DMS153 treated with DMSO at 0.1 percent for 48 hours (cell line): Measurements from ENCODE around the gene GREB1.
"Not testable (repeated sequence)": the region's sequence is repeated elsewhere in the genome, so short reads cannot be mapped to it uniquely, and the experiment has no call there.

ENCODE experiments used
- DNase-seq: peaks from one replicate; lab custom pipeline; 2025; ENCODE audit not compliant: unreplicated experiment; lab: John Stamatoyannopoulos, UW

Gene GREB1

DNA sequence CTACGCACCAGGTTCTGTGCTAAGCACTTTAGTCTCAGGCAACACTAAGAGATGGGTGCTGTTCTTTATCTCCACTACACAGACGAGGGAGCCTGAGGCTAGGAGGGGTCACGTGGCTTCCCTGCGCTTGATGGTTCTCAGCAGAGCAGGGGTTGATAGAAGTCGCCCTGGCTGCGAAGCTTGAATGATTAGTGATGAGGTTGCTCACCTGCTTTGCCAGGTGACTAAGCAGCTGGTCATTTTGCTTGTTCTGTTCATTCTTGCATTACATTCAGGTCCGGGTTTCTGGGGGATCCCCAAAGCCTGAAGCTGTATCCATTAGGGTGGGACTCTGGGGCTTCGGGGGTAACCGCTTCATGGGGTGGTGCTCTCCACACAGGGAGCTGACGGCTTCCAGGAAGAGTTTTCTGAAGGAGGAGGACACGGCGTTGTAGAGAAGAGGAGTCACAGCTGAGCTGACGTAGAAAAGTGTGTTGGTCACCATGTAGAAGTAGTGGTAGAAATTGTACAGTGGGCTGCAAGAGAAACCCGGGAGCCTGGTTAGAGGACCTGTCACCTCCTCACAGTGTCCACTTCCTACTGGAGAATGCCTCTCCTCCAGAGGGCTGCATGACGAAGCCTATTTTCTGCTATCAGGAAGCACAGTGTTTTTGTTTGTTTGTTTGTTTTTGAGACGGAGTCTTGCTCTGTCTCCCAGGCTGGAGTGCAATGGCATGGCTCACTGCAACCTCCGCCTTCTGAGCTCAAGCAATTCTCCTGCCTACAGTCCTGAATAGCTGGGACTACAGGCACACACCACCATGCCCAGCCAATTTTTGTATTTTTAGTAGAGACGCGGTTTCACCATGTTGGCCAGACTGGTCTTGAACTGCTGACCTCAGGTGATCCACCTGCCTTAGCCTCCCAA is 124.6 kb downstream of the GREB1 start:
- DNase-seq = no peak

DNA sequence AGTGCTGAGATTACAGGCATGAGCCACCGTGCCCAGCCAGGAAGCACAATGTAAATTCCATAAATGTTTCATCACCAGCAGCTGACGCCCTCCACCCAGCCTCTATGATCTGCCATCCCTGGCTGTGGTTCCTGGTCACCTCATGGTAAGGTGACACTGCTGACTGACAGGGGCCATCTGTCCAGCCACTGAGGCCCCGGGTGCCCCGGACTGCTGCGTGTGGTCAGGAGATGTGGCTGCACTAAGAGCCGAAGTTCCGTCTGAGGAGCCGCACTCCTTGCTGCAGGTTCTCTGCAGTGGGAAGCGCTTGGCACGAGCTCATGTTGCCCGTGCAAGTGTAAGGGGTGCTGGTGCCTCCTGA is 125.2 kb downstream of the GREB1 start:
- DNase-seq = no peak

GRCh38 chr2:11659851-11660250 is 126.0 kb downstream of the GREB1 start:
- DNase-seq = no peak

DNA sequence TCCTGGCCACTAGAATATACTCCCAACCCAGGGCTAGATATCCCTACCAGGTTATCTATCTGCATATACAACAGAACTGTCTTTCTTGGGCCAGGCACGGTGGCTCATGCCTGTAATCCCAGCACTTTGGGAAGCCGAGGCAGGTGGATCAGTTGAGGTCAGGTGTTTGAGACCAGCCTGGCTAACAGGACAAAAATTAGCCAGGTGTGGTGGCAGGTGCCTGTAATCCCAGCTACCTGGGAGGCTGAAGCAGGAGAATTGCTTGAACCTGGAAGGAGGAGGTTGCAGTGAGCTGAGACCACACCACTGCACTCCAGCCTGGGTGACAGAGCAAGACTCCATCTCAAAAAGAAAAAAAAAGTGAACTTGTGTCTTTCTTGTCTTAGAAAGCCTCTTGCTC is 126.6 kb downstream of the GREB1 start:
- not testable (repeated sequence) for DNase-seq

DNA sequence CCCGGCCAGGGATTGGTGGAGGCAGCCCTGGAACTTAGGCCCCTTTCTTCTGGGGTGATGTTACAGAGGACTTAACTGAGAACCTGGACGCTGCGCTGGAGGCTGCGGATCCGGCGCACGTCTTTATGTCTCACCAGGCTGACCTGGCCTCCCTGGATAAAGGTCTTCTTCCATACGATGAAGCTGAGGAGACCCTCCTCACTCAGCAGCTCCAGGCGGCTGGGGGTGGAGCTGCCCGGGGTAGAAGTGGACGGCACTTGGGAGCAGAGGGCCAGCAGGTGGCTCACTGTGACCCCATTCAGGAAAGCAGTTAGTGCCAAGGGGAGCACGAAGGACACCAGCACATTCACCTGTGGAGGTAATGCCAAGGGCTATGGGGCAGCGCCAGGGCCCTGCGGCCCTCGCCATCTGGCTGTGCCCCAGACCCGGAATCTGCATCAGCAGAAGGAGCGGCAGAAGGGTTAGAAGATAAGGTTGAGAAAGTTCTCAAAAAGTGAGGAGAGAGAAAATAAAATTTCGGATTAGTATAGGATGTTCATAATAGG is 128.1 kb downstream of the GREB1 start:
- no peak for DNase-seq

DNA sequence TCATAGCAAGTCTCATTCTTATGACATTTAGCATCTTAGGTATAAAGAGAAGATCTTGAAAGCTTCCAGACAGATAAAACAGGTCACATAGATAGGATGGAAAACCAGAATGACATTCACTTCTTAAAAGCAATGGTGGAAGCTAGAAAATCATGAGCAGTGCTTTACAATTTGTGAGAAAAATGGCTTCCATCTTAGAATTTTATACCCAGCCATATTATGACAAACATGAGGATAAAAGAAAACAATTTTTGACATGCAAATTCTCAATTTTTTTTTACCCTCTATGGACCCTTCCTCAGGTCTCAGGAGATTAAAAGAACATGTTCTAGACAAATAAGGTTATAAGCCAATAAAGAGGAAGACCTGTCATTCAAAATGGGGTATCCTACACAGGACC is 129.0 kb downstream of the GREB1 start:
- DNase-seq = no peak

DNA sequence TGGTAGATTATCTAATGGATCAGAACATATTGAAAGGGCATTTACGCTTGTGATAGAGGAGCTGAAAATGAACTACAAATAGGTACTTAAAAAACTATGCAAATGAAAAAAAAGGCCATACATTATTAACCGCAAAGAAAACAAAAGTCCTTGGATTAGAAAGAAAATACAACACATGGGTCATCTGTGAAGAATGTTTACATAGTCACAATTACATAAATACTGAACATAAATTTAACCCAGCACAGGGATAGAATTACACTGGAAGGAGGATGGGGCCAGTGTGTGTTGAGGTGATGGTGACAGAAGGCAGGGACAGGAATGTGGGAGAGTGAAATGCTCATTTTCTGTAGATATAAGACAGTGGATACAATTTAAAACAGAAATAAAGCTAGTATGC is 129.6 kb downstream of the GREB1 start:
- DNase-seq = no peak

DNA sequence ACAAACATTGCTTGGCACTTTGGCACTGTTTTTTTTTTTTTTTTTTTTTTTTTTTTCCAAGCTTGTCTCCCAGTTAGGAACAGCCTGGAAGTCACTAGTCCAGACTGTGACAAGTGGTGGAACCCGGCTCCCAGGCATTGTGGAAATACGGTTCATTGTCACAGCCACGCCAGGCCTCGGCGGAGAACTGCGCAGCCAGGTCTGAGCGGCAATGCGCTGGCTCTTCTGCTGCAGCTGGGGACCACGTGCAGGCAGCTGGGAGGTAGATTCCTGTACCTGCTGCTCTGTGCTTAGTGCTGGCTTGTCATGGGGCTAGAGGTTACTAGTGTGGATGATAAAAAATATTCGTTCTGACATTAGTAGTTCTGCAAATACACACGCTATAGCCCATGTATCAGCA is 131.2 kb downstream of the GREB1 start:
- DNase-seq = no peak

DNA sequence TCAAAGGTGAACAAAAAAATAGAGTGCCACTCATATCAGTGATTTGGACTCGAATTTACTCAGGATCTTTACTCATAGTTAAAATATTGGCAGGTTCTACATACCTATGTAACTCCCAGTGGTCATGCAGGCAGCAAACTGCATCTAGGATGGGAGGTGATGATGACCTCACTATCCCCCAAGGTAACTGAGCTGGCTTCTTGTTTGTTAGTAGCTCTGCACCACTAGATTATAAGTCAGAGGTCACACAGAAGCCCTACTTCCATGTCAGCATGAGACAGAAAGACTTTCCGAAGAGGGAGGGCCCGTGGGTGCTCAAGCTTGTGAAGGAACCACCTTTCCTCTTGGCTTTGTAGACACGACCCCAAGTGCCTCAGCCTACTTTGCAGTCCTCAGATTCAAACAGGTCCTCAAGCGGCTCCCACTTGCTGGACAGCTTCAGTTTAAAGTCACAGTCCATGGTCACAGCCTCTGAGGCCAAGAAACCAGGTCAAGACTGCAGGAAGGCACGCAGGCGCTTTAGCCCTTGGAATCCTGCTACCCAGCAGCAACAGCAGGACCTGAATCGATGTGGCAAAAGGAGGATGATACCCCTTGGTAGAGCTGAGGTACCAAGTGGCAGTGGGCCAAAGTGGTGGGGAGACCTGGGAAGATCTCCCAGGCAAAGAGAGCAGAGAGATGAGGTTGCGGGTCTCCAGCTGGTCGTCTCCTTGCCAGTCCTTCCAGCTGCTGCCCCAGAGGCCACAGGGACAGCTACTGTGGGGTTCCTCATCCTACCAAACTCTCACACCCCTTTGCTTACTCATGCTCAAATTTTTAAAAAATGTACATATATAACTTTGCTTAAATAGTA is 131.9 kb downstream of the GREB1 start:
- no peak for DNase-seq

DNA sequence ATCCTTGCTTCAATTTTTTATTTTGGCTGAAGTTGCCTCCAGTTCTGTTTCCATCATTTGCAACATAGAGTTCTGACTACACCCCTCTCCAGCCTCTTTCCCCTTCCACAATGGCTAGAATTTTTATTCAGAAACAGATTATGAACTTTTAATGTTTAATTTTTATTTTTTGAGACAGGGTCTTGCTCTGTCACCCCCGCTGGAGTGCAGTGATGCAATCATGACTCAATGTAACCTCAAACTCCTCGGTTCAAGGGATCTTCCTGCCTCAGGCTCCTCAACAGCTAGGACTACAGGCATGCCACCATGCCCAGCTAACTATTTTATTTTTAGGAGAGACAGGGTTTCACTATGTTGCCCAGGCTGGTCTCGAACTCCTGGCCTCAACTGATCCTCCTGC is 133.3 kb downstream of the GREB1 start:
- no peak for DNase-seq

- no peak for DNase-seq
Measured at GRCh38 chr2:11667866-11668637, 134.2 kb downstream of the GREB1 start.

DNA sequence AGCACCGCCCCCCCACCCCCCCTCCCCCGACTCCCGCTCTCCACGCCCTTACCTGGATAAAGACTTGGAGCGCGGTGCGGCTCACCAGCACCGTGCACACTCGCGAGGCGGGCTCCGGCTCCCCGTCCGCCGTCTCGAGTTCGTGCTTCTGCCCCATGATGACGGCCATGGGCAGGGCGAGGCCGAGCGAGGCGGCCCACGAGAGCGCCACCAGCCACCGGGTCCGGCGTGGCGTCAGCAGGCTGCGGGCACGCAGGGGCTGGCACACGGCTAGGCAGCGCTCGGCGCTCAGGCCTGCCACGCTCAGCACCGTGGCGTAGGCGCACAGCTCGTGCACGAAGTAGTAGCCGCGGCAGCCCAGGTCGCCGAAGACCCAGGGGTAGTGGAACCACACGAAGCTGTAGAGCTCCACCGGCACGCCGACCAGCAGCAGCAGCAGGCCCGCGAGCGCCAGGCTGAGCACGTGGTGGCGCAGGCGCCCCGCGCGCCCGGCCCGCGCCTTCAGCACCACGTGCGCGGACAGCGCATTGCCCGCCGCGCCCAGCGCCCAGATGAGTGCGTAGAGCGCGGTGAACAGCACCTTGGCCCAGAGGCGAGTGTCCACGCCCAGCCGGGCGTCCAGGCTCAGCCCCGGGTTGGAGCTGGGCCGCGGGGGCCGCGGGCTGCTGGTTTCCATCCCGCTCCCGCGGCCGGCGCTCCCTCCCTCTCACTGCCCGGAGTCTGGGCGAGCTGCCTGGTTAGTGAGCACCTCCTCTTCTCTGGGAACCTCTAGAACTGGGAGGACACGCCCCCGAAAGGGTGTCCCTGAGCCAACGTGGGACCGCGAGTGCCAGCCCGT is 135.8 kb downstream of the GREB1 start, which contains the start of gene NTSR2:
TSS of gene NTSR2 (minus strand) at position 742 of the 838 bp plus-strand sequence. CDS start at position 676, 66 bp downstream.
- no peak for DNase-seq

DNA sequence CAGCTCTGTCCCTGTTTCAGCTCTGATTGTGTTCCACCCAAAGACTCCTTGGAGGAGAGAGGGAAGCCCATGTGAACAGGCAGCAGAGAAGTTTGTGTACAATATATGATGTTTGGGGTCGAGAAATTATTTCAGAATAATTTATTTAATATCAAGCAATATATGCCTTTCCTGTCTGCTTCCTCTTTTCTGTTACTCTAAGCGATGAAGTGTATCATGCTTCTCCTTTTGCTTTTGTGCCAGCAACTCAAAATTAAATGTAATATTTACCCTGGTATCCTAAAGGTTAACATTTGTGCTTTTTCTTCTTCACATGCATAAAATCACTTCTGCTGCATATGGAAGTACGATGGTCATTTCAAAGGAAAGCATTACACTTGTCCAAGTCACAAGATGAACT is 138.6 kb downstream of the GREB1 start:
- no peak for DNase-seq

GRCh38 chr2:11674983-11675382 is 141.1 kb downstream of the GREB1 start:
- no peak for DNase-seq

- DNase-seq = no peak
Measured at GRCh38 chr2:11675423-11676112, 141.7 kb downstream of the GREB1 start.

GRCh38 chr2:11676640-11677039 is 142.8 kb downstream of the GREB1 start:
- no peak for DNase-seq

- no peak for DNase-seq
Measured at GRCh38 chr2:11677136-11678055, 143.6 kb downstream of the GREB1 start.

DNA sequence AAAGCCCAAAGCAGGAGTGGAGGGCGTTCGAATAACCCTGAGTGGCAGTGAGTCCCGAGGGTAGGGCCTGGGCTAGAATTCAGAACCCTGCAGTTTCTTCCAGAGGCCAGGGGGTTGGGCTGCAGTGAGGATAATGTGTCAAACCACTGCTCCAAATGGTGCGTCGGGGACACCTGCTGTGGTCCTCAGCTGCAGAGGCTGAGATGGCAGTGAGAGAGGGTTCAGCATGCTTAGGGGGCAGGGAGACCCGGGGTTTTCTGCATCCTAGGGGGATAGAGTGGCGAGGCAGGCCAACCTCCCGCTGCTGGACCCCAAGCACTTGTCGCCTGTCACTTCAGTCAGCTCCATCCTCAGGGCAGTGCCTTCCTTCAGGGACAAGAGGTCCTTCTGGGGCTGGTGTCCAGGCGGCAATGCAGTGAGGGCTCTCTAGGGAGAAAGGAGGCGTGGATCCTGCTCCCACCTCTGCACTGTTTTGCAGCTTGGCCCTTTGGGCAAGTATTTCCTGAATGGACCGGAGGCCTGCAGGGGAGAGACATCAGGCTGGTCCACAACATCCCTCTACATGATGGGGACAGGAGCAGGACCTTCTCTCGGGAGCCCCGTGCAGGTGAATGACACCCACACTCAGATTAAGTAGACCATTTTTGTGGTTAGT is 144.6 kb downstream of the GREB1 start:
- DNase-seq = no peak
